Heart left ventricle (tissue), 16 donors: ENCODE results near the gene BLMH. TPM values are rescaled to one million over a fixed set of nuclear protein-coding genes. Genes with fewer than 3 reads are reported as not detected.

Experiments
- ATAC-seq, 4 donors: fragments of 200-7000 bp; cut with Tn5 transposase; one replicate each; pipeline ENCODE4 v1.9.1; 2020 to 2022; ENCODE audit warnings: moderate library complexity in 4 of 4, mild to moderate bottlenecking in 3 of 4, moderate number of reproducible peaks in 1 of 4
- DNase-seq, 5 donors: peaks; one replicate each; pipeline ENCODE4 v3.0.0-alpha.2; 2020
- H3K27ac ChIP-seq, 12 donors: fragments of 200-600 bp; sonication (generic) in 4 of 12; one replicate each; pipeline versions ENCODE4 v1.5.0 to v1.8.0; 2016 to 2022; ENCODE audit warnings: mild to moderate bottlenecking in 2 of 12
- H3K27me3 ChIP-seq, 9 donors: fragments of 200-600 bp; sonication (generic) in 2 of 9; one replicate each; pipeline versions ENCODE4 v1.5.1 to v1.8.0; 2016 to 2022; ENCODE audit warnings: mild to moderate bottlenecking in 3 of 9
- H3K36me3 ChIP-seq, 9 donors: fragments of 200-600 bp; sonication (generic) in 2 of 9; one replicate each; pipeline versions ENCODE4 v1.5.0 to v1.8.0; 2018 to 2022; ENCODE audit warnings: mild to moderate bottlenecking in 2 of 9
- H3K4me1 ChIP-seq, 12 donors: fragments of 200-600 bp; sonication (generic) in 4 of 12; one replicate each; pipeline versions ENCODE4 v1.5.0 to v1.8.0; 2016 to 2022; ENCODE audit warnings: mild to moderate bottlenecking in 3 of 12
- H3K4me3 ChIP-seq, 12 donors: fragments of 200-600 bp; sonication (generic) in 4 of 12; one replicate each; pipeline versions ENCODE4 v1.5.0 to v1.8.0; 2017 to 2022; ENCODE audit warnings: mild to moderate bottlenecking in 9 of 12, moderate library complexity in 4 of 12
- H3K9me3 ChIP-seq, 12 donors: fragments of 200-600 bp; sonication (generic) in 4 of 12; one replicate each; pipeline versions ENCODE4 v1.5.0 to v1.8.0; 2016 to 2022; ENCODE audit warnings: mild to moderate bottlenecking in 1 of 12
- POLR2A ChIP-seq, 2 donors: fragments of 450-650 bp; IDR thresholded peaks; one replicate each; pipeline ENCODE4 v1.6.1; 2017; ENCODE audit warnings: antibody characterized with exemption in 2 of 2, mild to moderate bottlenecking in 2 of 2, moderate library complexity in 2 of 2
- WGBS, 4 donors: extraction: QIAGEN DNeasy Blood & Tissue Kit in 2 of 4; methylation state at CpG; one replicate each; pipeline versions ENCODE4 v1.1.5 to v1.1.7; 2013 to 2018; 5-methylcytosine and 5-hydroxymethylcytosine counted together
- intact Hi-C, 10 donors: fragments of 100-400 bp; cut with DNase I; formaldehyde crosslinking; loops; one replicate each; pipeline versions ENCODE4 v1.11.1 to v1.14.2; 2022
- polyA plus RNA-seq, 2 donors: library from polyadenylated mRNA; stranded (reverse); fragments of 200-250 nt; gene quantifications; one replicate each; pipeline ENCODE4 v1.2.3, GENCODE V29; 2013
- total RNA-seq, 9 donors: library from RNA; depleted of rRNA in 2 of 9; stranded (reverse); fragments of >200 nt in 2 of 9; fragmentation: NEBNext Ultra II Directional in 3 of 9; extraction: Animal tissue kit (Norgen Biotek cat#: 25700) in 3 of 9; gene quantifications; one replicate each; pipeline versions ENCODE4 v1.1.0 to v1.2.4, GENCODE V29; 2016 to 2023
- TF ChIP-seq, protein P1 (sequence below), 12 donors: fragments of 200-600 bp; sonication (generic) in 4 of 12; IDR thresholded peaks; one replicate each; pipeline versions ENCODE4 v1.5.0 to v1.8.0; 2018 to 2022; ENCODE audit warnings: antibody characterized with exemption in 12 of 12, mild to moderate bottlenecking in 5 of 12
- donor health status: ischemic (EF 13 %, LVEDD 7.1; RV severe dilation, severe dysfunction).
- donor health status: healthy with polysubstance abuse.
- donor health status: DM: no; HTN: yes; CAD: no.
- donor health status: DM: no; HTN: no; CAD: no.
- donor health status: ischemic (EF 25% LVEDD 6.9; RV normal size, moderate dysfunction).
- donor health status: ischemic (EF 25% LVEDD 5.7; RV mildly dilated, moderate dysfunction).
- donor health status: healthy.
- donor health status: DM: yes; HTN: yes; CAD: no.
- donor health status: ischemic (EF 35%, LVEDD 5.7; RV mildly dilated, moderate dysfunction).
- donor health status: nonischemic (EF 11% LVEDD 7.7; RV severe dilation, severe dysfunction).
- donor health status: DM: yes; HTN: yes; CAD: no.
- donor health status: PGD.
- donor health status: ischemic (EF 29% LVEDD 5.4; RV normal size, mild dysfunction).
- donor health status: nonischemic (EF 23%, LVEDD 6.1; RV moderate dilation, normal function).

BLMH gene
- total and polyA plus RNA-seq, 11 donors, result 5.3 to 26.2 (median 15.4) TPM

DNA sequence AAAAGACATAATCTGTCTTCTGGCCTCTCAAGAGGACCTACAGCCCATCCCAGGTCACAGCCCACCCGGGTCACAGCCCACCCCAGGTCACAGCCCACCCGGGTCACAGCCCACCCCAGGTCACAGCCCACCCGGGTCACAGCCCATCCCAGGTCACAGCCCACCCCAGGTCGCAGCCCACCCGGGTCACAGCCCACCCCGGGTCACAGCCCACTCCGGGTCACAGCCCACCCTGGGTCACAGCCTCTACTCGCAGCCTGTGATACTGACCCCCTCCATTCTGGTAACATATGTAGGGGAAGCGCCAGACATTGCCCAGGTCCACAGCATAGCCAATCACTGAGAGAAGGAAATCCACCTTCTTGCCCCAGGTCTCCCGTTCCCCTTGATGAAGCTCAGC, 70.4 kb downstream of the BLMH start:
- Histone ChIP-seq H3K4me1 (no peaks in the 10 kb centered on the region), H3K9me3 (no peaks in the 10 kb centered on the region), H3K27me3 (peaks cover 0 to 4% (median 0%) of the 10 kb centered on the region in 9 donors), H3K4me3 (no peak overlapping the region), H3K36me3 (no peaks in the 10 kb centered on the region), H3K27ac (no peak overlapping the region)
- intact Hi-C loops, result no loop called here
- WGBS, 4 donors, result 85 to 96% (median 92%) methylated on average over 8 to 10 of the region's 10 CpGs
- no peak for DNase-seq
- ATAC-seq, result no peak
- TF ChIP-seq, protein P1, sequence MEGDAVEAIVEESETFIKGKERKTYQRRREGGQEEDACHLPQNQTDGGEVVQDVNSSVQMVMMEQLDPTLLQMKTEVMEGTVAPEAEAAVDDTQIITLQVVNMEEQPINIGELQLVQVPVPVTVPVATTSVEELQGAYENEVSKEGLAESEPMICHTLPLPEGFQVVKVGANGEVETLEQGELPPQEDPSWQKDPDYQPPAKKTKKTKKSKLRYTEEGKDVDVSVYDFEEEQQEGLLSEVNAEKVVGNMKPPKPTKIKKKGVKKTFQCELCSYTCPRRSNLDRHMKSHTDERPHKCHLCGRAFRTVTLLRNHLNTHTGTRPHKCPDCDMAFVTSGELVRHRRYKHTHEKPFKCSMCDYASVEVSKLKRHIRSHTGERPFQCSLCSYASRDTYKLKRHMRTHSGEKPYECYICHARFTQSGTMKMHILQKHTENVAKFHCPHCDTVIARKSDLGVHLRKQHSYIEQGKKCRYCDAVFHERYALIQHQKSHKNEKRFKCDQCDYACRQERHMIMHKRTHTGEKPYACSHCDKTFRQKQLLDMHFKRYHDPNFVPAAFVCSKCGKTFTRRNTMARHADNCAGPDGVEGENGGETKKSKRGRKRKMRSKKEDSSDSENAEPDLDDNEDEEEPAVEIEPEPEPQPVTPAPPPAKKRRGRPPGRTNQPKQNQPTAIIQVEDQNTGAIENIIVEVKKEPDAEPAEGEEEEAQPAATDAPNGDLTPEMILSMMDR (IDR thresholded peaks at IDR 0.05), result no peak
- TF ChIP-seq POLR2A (IDR thresholded peaks at IDR 0.05), result no peak

DNA sequence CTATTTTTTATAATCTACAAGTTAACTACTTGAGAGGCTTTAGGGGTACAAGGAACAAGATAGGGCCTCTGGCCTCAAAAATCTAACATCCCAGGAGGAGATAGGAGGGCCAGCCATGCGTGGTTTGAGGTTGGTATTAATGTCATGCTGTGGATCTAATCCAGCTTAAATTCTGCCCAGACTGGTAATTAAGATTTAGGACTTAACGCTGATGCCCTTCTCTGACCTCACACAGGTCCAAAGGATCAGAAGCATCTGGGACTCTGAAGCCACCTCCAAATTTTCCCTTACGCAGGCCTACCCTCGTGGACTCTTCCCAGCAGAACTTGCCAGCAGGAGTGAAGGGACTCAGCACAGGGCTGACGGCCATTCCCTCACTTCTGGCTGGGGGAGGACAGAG, 71.3 kb downstream of the BLMH start:
- H3K36me3 ChIP-seq, result no peaks in the 10 kb centered on the region
- ATAC-seq (no peak), DNase-seq (no peak)
- H3K4me1 ChIP-seq, result no peaks in the 10 kb centered on the region
- no peak overlapping the region for H3K4me3 ChIP-seq
- no peaks in the 10 kb centered on the region for H3K9me3 ChIP-seq
- peaks cover 0 to 4% (median 0%) of the 10 kb centered on the region in 9 donors for H3K27me3 ChIP-seq
- 88 to 94% (median 88%) methylated on average over 5 of the region's 5 CpGs for WGBS, 4 donors
- no peak overlapping the region for H3K27ac ChIP-seq
- intact Hi-C loops, result no loop called here
- TF ChIP-seq POLR2A (IDR thresholded peaks at IDR 0.05), result no peak
- TF ChIP-seq, protein P1 (IDR thresholded peaks at IDR 0.05), result no peak

DNA sequence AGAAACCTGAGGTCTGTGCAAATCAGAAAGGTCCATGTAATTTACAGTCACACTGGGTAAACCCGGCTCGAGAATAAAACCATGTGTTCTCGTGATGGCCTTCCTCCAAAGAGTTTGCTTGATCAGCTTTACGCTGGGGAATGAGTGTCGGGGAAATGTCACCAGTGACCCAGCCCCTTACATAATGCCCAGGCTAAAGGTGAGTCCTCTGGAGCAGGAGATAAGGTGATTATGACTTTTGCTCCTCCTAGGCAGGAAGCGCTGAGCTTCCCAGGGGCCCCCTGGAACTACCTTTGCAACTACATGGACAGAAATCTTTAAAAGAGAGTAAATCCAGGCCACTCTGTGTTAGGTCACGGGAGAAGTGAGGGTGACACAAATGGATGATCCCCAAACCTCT, 71.9 kb downstream of the BLMH start:
- no peaks in the 10 kb centered on the region for H3K4me1 ChIP-seq
- intact Hi-C loops, result no loop called here
- H3K27ac ChIP-seq, result no peak overlapping the region
- DNase-seq (no peak), ATAC-seq (no peak)
- H3K27me3 ChIP-seq, result peaks cover 0 to 4% (median 0%) of the 10 kb centered on the region in 9 donors
- H3K9me3 ChIP-seq, result no peaks in the 10 kb centered on the region
- TF ChIP-seq POLR2A (IDR thresholded peaks at IDR 0.05), result no peak
- TF ChIP-seq, protein P1 (IDR thresholded peaks at IDR 0.05), result no peak
- 49 to 79% (median 66%) methylated on average over 7 of the region's 7 CpGs for WGBS, 4 donors
- no peak overlapping the region for H3K4me3 ChIP-seq
- H3K36me3 ChIP-seq, result no peaks in the 10 kb centered on the region

DNA sequence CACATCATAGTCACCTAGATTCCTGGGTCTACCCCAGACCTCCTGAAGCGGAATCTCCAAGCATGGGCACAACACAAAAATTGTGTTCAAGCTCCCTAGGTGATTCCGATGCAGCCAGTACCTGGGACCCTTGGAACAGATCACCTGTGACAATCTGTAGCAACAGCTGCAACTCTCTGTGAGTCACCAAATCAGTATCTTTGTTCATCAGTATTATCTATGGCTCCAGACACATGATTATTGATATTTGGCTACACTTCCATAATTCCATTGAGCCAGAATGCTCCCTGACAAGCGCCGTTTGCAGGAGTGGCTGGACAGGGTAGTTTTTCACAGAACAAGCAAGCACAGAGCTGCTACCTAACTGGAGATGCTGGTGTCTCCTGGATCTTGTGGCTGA, 72.4 kb downstream of the BLMH start:
- ATAC-seq (no peak), DNase-seq (no peak)
- intact Hi-C loops, result no loop called here
- Histone ChIP-seq H3K4me1 (no peaks in the 10 kb centered on the region), H3K4me3 (no peak overlapping the region), H3K36me3 (no peaks in the 10 kb centered on the region), H3K27ac (no peak overlapping the region), H3K9me3 (no peaks in the 10 kb centered on the region), H3K27me3 (peaks cover 0 to 4% (median 0%) of the 10 kb centered on the region in 9 donors)
- TF ChIP-seq, protein P1 (IDR thresholded peaks at IDR 0.05), result no peak
- no peak for TF ChIP-seq POLR2A (IDR thresholded peaks at IDR 0.05)
- WGBS, 4 donors, result 92 to 95% (median 94%) methylated on average over 4 of the region's 4 CpGs
